Subcutaneous abdominal adipose tissue (tissue), 5 donors: ENCODE data around the gene DDX25.

Experiments used
- H3K27ac ChIP-seq: one replicate; pipeline ENCODE4 v1.7.0; 2013; ENCODE audit warnings: low read depth, mild to moderate bottlenecking, inconsistent platforms, low read length, moderate library complexity
- H3K27me3 ChIP-seq, 5 donors: one replicate each; pipeline ENCODE4 v1.7.0; 2013; ENCODE audit warnings: low read length in 5 of 5, inconsistent platforms in 1 of 5; ENCODE audit not compliant: control insufficient read depth in 5 of 5, insufficient read depth in 4 of 5
- H3K36me3 ChIP-seq, 5 donors: one replicate each; pipeline ENCODE4 v1.7.0; 2013; ENCODE audit warnings: low read length in 5 of 5; ENCODE audit not compliant: control insufficient read depth in 5 of 5, insufficient read depth in 5 of 5
- H3K4me1 ChIP-seq, 5 donors: one replicate each; pipeline ENCODE4 v1.7.0; 2013; ENCODE audit warnings: low read length in 5 of 5, mild to moderate bottlenecking in 3 of 5, moderate library complexity in 1 of 5; ENCODE audit not compliant: control insufficient read depth in 5 of 5, insufficient read depth in 5 of 5
- H3K4me3 ChIP-seq, 5 donors: one replicate each; pipeline ENCODE4 v1.7.0; 2013; ENCODE audit warnings: low read length in 5 of 5, low read depth in 1 of 5
- H3K9ac ChIP-seq, 5 donors: one replicate each; pipeline ENCODE4 v1.7.0; 2013; ENCODE audit warnings: low read length in 5 of 5, mild to moderate bottlenecking in 4 of 5, moderate library complexity in 3 of 5
- H3K9me3 ChIP-seq, 5 donors: one replicate each; pipeline ENCODE4 v1.7.0; 2013; ENCODE audit warnings: low read length in 5 of 5; ENCODE audit not compliant: control insufficient read depth in 5 of 5
- donor health status: healthy.
- donor health status: healthy.
- donor health status: healthy.
- donor health status: healthy.
- donor health status: healthy.

Gene DDX25

GRCh38 chr11:125923633-125924032 is 19.3 kb downstream of the DDX25 start:
- Histone ChIP-seq H3K27ac (no peak overlapping the region), H3K9me3 (no peaks in the 10 kb centered on the region), H3K36me3 (no peaks in the 10 kb centered on the region), H3K4me3 (no peak overlapping the region), H3K9ac (no peak overlapping the region), H3K27me3 (peaks cover 0 to 5% (median 2%) of the 10 kb centered on the region in 5 donors), H3K4me1 (no peaks in the 10 kb centered on the region)

- Histone ChIP-seq H3K9me3 (no peaks in the 10 kb centered on the region), H3K4me1 (no peaks in the 10 kb centered on the region), H3K27me3 (peaks cover 0 to 3% (median 0%) of the 10 kb centered on the region in 5 donors), H3K9ac (no peak overlapping the region), H3K27ac (no peak overlapping the region), H3K36me3 (no peaks in the 10 kb centered on the region), H3K4me3 (no peak overlapping the region)
These were observed 20.2 kb downstream of the DDX25 start for GRCh38 chr11:125924384-125925007.

GRCh38 chr11:125925247-125925740 is 21.0 kb downstream of the DDX25 start:
- Histone ChIP-seq H3K36me3 (no peaks in the 10 kb centered on the region), H3K4me3 (no peak overlapping the region), H3K4me1 (no peaks in the 10 kb centered on the region), H3K9me3 (no peaks in the 10 kb centered on the region), H3K9ac (no peak overlapping the region), H3K27ac (no peak overlapping the region), H3K27me3 (no peaks in the 10 kb centered on the region)

- H3K9ac ChIP-seq, result no peak overlapping the region
- no peak overlapping the region for H3K4me3 ChIP-seq
- H3K27me3 ChIP-seq, result no peaks in the 10 kb centered on the region
- H3K27ac ChIP-seq, result no peak overlapping the region
- no peaks in the 10 kb centered on the region for H3K36me3 ChIP-seq
- H3K9me3 ChIP-seq, result no peaks in the 10 kb centered on the region
- no peaks in the 10 kb centered on the region for H3K4me1 ChIP-seq
These were observed 21.5 kb downstream of the DDX25 start for GRCh38 chr11:125925804-125926203.

- Histone ChIP-seq H3K27ac (no peak overlapping the region), H3K36me3 (no peaks in the 10 kb centered on the region), H3K4me3 (no peak overlapping the region), H3K27me3 (no peaks in the 10 kb centered on the region), H3K4me1 (no peaks in the 10 kb centered on the region), H3K9me3 (no peaks in the 10 kb centered on the region), H3K9ac (no peak overlapping the region)
These were observed 22.4 kb downstream of the DDX25 start for GRCh38 chr11:125926682-125927081.

GRCh38 chr11:125929445-125930075 is 25.3 kb downstream of the DDX25 start:
- Histone ChIP-seq H3K9ac (no peak overlapping the region), H3K4me1 (no peaks in the 10 kb centered on the region), H3K27me3 (no peaks in the 10 kb centered on the region), H3K27ac (no peak overlapping the region), H3K4me3 (no peak overlapping the region), H3K9me3 (no peaks in the 10 kb centered on the region), H3K36me3 (no peaks in the 10 kb centered on the region)

- Histone ChIP-seq H3K4me3 (no peak overlapping the region), H3K27me3 (no peaks in the 10 kb centered on the region), H3K9me3 (no peaks in the 10 kb centered on the region), H3K27ac (no peak overlapping the region), H3K4me1 (no peaks in the 10 kb centered on the region), H3K36me3 (no peaks in the 10 kb centered on the region), H3K9ac (no peak overlapping the region)
These were observed 25.8 kb downstream of the DDX25 start for GRCh38 chr11:125930076-125930450.

GRCh38 chr11:125931116-125931515 is 26.8 kb downstream of the DDX25 start:
- Histone ChIP-seq H3K36me3 (no peaks in the 10 kb centered on the region), H3K9me3 (no peaks in the 10 kb centered on the region), H3K9ac (no peak overlapping the region), H3K4me1 (no peaks in the 10 kb centered on the region), H3K4me3 (no peak overlapping the region), H3K27me3 (no peaks in the 10 kb centered on the region), H3K27ac (no peak overlapping the region)

- Histone ChIP-seq H3K36me3 (no peaks in the 10 kb centered on the region), H3K27me3 (no peaks in the 10 kb centered on the region), H3K9me3 (no peaks in the 10 kb centered on the region), H3K27ac (no peak overlapping the region), H3K4me1 (no peaks in the 10 kb centered on the region), H3K9ac (no peak overlapping the region), H3K4me3 (no peak overlapping the region)
These were observed 27.4 kb downstream of the DDX25 start for GRCh38 chr11:125931668-125932067.

GRCh38 chr11:125932301-125932700 is 28.0 kb downstream of the DDX25 start:
- H3K4me3 ChIP-seq, result no peak overlapping the region
- no peaks in the 10 kb centered on the region for H3K36me3 ChIP-seq
- no peaks in the 10 kb centered on the region for H3K27me3 ChIP-seq

More at GRCh38 chr11:125932301-125932700, 28.0 kb downstream of the DDX25 start:
- no peaks in the 10 kb centered on the region for H3K4me1 ChIP-seq
- no peaks in the 10 kb centered on the region for H3K9me3 ChIP-seq
- H3K27ac ChIP-seq, result no peak overlapping the region
- no peak overlapping the region for H3K9ac ChIP-seq
